A204.1 (cell line): ENCODE data around the gene FOXD2.

Experiments used
- FAIRE-seq: peaks from 2 replicates; lab custom pipeline; 2012; peaks lifted over from hg19 to GRCh38; lab: Jason Lieb, UNC

The FOXD2 gene

DNA sequence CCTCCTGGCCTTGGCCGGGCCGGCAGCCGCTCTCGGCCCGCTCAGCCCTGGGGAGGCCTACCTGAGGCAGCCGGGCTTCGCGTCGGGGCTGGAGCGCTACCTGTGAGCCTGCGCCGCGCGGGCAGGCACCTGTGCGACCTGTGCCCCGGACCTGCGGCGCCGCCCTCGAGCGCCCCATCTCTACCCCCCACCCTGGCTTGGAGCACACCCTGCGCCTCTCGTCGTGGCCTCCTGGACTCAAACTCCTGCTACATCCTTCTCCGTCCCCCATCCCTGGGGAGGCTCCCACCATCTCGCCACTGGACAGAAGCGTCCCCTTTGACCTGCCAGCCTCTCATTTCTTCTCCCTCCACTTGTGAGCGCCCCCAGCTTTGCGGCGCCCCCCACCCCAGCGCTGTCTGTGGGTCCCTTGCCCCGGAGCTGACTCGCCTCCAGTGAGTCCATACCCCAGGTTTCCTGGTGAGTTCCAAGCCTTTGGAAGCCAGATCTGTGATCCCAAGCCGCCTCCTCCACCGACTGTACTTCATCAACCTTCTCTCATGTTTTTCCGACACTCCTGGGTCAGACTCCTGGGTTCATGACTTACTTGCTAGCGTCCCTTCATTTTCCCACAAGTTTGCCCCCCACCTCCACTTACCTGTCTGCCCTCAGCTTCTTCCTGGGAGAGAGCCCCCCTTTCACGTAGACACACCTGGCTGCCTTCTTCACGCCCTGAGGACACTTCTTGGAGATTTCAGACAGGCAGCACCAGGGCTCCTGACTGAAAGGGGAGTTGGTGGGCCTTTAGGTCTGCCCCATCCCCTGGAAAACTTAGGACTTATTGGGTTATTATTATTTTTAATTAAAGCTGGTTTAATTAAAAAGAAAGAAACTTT, 20.4 kb upstream of the FOXD2 start:
- no peak for FAIRE-seq

DNA sequence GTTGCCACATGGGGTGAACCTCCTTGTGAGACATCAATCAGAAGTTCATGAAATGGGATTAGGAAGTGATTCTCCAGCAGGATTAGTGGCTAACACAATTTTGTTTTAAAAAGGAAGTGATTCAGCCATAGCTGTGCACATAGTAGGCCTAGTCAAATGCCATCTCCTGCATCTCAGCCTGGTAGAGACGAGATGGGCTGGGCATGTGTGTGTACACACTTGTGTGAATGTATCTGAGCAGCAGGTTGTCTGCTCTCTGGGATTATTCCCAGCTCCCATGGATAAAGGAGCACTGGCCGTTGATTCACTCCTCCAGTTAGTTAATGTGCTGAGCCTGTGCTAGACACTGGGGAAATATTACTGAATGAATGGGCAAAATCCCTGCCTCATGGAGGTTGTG, 19.7 kb upstream of the FOXD2 start:
- no peak for FAIRE-seq

DNA sequence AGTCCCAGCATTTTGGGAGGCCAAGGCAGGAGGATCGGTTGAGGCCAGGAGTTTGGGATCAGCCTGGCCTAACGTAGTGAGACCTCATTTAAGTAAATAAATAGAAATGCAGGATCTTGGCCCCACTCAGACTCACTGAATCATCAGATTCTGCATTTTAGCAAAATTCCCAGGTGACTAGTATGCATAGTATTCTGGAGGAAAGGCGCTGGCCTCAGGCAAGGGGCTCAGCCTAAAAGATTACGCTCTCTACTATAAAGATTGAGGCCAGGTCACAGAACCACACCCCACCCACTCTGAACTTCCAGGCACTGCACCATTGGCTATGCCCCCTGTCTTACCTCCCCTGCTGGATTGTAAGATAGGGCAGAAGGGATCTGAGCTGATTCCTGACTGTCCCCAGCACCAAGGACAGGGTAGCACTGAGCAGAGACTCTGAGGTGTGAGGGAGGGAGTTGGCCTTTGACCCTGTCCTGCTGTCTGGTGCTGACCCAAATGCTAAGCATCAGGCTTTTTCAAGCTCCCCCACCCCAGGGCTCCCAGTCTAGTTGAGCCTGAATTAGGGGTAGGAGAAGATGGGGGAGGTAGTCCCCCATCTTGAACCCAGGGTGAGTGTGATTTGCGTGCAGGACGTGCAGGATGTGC, 19.0 kb upstream of the FOXD2 start:
- FAIRE-seq, result no peak

DNA sequence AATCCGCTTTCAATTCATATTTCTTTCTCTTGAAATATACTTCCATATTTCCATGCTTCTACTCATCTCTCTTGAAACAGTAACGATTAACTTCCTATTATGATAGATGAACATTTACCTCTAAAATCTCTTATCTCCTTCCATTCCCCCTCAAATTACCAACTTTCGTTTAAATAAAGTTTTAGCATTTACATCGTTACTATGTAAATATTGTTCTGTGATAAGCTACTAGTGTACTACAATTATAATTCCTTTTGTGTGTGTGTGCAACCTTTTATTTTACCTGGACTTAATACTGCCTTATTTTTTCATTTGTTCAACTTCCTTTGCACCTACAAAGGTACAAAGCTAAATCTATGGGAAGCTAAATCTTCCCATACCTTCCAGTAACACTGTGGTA, 17.3 kb upstream of the FOXD2 start:
- FAIRE-seq, result no peak

DNA sequence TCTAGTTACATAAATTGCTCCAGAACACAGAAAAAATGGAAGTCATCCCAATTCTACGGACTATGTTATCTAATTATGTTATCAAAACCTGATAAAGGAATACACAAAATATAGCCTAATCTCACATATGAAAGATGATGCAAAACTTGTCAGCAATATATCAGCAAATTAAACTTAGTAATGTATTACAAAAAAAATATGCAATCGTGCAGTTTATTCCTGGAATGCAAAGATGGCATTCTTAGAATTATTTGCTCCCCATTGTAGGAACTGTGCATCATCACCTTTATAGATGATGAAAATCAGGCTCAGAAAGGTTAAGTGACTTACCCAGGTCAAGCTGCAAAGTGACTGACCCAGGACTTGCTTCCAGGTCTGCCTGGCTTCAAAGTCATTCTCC, 14.0 kb upstream of the FOXD2 start:
- FAIRE-seq, result no peak

DNA sequence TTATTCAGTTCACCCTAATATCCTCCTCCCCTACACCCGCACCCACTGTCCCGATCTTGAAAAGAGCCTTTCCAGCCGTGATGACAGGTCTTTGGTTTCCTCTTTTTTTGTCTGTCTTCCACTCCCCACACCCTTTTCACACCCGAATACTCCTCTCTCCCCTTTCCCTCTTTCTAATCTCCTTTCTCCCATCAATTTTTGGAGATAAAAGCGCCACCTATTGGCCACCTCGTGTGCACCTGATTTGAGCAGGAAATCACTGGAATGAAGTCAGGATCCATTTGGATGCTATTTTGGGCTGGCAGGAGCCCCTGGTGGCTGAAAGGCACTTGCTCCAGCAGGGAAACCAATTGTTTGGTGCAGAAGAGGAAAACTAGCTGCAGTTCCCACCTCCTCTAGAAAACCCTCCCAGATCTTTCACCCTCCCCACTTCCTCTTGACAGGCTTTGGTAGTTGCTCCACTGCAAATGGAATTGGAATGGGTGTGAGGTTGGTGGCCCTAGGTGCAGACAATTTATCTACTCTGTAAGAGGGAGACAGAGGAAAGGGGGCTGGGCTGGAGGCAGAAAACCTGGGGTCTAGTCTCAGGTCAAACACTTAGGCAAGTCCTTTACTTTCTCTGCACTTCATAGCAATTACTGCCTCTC, 13.4 kb upstream of the FOXD2 start:
- peak; percentile 86 for FAIRE-seq

DNA sequence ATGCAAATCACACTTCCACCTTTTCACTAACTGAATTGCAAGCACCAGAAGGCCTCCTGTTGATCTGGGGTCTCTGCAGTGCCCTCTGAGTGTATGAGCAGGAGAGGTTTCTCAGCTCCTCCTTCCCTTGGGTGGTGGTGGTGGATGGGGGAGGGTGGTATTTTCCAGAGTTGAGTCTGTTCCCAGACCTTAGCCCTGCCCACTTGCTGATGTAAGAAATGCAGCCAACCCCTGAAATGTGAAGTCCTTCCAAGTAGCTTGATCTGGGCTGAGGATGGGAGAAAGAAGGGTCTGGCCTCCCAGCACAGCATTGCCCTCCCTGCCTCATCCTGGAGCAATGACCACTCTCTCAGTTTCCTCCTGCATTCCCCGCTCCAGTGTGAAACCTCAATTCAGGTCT, 6.3 kb upstream of the FOXD2 start:
- no peak for FAIRE-seq

DNA sequence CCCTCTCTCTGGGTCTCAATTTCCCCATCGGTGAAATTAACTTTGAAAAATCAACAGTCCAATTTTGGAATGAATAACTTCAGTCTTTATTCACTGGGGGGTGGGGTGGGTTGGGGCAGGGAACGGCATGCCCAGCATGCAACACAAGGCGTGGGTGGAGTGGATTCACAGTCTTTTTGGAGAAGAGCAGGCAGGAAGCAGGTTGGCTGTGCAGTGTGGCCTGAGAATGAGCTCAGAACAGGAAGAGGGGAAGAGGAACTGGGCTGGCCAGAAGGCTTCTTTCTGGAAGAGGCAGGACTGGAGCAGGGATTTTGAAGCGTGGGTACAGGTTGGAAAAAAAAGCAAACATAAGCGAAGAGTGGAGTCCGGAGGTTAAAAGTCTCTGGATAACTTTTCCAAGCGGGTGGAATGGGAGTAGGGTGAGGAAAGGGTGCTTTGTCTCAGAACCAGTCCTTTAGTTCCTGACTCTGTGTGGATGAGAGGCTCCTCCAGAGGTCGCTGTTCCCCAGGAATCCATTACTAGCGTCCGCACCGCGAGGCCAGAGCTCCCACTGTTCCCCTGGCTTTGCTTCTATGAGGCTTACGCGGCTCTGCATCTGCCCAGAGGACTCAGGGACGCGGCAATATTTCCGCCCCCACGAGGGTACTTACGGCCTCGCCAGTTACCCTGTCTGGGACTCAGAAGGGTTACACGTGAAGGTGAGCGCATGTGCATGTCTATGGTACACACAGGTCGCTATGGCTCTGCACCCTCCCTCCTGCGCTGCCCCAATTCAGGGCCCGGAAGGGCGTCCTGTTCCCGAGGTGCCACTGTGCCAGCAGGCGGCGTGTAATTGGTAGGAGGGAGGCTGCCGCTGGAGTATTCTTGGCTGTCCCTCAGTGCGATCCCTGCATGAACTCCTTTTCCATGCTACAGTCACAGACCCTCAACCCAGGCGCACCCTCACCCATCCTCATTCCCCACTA, 5.5 kb upstream of the FOXD2 start:
- FAIRE-seq, result no peak

DNA sequence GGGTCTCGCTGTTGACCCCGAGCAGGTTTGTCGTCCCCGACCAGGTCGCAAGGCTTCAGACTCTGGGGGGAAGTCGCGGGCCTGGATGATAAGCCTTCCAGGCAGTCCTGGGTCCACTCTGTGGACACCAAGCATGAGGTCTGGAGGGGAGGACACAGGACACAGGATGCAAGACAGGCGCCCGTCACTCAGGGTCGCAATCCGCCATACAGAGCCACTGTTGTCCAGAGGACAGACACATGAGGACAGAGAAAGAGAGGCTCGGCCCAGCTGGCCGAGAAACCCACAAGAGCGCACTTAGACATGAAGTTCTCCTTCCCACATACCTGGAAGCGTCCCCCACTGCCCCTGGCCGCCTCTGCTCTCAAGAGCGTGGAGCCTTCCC, 4.8 kb upstream of the FOXD2 start:
- no peak for FAIRE-seq

DNA sequence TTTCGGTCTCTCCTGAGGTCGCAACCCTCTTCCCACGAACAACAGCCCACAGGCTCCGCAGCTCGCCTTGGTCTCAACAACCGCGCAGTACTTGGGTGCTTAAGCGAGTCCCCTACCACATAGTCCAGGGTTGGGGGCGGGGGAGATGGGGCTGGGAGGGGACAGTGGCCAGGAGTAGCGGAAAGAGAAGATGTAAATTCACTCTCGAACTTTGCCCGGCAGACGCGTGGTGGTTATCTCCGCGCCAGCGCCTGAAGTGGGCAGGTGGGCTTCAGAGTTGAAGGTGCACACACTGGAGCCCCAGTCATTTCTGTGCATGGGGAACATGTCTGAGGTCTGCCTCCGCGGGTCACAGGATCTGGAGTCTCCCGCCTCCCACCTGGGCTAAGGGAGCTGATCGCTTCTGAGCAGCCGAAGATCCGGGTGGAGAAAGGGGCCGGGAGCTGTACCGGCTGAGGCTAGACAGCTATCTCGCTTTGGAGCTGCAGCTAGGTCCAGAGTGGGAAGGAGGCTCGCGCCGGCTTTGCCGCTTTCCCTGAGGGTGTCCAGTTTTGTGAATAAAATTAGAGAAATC, 4.3 kb upstream of the FOXD2 start:
- FAIRE-seq, result no peak

DNA sequence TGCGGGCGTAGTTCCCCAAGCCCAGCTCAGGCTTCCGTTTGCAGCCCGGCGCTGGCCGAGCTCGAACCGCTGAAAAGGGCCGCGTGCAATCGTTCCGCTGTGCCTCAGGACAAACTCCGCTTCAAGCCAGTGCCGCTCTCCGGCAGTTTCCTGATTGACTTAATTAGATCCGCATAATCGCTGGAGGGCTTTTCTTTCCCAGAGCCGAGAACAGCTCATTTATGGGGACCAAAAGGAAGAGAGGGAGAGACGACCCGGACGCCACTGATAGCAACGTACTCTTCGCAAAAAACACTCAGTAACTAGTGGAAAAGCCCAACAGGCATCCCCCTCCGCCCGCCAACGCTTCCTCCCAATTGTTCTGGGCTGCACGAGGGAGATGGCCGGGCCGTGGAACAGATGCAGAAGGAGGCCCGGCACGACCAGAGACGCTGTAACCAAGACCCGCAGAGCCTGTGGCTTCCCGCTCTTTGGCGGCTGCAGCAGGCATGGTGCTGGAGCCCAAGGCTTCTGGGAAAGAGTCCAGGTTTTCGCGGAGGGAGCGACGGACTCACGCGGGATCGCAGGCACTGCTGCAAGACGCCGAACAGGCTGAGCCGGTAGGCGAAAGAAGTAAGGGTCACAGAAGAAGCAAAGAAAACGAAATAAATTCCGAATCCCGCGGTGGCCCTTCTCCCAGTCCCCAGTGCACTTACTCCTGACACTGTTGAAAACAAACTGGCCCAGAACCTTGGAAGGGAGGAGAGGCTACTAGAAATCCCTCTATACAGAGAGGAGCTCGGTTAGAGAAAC, 3.6 kb upstream of the FOXD2 start:
- no peak for FAIRE-seq

DNA sequence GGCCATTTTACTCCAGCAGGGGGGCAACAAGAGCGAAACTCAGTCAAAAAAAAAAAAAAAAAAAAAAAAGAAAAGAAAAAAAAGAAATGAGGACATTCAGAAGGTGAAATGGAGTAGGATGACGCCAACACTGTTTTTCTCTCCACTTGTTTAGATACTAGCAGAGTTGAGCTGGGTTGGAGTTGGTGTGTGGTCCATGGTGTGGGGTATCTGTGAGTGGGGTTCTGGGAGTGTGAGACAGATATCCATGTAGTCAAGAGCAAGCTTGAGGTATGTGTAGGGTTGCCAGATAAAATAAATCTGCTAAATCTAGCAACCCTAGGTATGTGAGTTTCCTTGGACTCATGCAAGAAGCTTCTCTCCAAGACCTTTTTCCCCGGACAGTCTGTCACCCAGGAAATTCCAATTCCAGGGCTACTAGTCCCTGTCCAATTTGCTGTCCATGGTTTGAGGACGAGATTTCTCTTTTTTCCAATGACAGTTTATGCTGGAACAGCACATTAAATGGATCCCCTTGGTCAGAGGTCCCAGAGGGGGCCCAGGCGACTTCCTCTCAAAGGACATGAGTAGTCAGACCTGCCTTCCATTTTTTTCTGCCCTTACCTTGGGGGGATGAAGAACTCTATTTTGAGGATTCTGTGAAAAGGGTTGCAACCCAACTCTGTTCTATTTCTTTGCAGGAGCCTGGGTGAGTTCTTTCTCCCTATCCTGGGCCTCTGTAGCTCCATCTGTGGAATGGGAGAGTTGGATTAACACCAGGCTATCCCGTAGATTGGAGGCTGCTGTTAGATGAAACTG, 2.1 kb upstream of the FOXD2 start:
- FAIRE-seq, result no peak

DNA sequence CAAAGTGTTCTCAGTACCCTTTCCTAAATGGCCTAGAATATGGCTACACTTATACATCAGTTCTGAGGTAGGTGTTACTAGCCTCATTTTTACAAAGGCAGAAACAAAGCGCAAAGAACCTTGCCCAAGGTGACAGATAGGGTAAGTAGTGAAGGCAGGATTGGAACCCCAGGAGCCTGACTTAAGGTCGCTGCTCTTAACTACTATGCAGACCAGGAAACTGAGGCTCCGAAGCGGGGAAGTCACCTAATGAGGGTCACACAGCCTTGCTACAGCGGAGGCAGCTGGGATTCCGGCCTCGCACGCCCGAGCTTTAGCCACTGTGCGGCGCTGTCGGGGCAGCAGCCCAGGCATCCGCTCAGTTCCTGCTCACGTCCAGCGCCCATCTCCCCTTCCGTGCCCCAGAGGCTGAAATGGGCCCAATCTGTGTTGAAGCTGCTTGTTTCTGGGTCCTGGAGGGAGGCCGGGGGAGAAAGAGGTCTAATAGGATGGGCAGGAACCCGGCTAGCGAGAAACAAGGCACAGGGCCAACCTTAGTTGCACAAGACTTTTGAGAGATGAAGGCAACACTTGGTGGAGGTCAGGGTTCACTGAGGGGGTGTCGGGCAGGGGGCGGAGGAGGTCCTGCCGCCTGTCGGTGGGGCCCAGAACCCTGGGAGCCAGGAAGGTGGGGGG, 1.4 kb upstream of the FOXD2 start:
- peak; percentile 19 for FAIRE-seq

DNA sequence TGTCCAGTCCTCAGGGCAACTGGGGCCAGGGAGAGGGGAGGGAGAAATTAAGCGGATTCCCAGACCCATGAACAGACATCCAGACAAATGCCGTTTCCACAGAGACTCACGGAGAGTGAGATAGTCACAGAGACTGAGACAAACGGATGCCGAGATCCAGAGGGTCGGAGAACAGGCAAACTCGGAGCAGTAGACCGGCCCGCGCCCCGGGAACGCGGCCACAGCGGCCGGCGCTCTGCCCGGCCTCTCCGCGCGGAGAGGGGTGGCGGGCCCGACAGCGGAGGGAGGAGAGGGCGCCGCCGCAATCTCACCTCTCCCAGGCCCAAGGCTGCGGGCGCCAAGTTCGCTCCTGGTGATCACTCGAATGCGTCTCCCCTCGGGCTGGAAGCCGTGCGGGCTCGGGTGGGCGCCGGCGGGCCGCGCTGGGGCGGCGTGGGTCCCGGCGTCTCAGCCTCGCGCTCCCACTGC, 831 bp upstream of the FOXD2 start:
- no peak for FAIRE-seq

DNA sequence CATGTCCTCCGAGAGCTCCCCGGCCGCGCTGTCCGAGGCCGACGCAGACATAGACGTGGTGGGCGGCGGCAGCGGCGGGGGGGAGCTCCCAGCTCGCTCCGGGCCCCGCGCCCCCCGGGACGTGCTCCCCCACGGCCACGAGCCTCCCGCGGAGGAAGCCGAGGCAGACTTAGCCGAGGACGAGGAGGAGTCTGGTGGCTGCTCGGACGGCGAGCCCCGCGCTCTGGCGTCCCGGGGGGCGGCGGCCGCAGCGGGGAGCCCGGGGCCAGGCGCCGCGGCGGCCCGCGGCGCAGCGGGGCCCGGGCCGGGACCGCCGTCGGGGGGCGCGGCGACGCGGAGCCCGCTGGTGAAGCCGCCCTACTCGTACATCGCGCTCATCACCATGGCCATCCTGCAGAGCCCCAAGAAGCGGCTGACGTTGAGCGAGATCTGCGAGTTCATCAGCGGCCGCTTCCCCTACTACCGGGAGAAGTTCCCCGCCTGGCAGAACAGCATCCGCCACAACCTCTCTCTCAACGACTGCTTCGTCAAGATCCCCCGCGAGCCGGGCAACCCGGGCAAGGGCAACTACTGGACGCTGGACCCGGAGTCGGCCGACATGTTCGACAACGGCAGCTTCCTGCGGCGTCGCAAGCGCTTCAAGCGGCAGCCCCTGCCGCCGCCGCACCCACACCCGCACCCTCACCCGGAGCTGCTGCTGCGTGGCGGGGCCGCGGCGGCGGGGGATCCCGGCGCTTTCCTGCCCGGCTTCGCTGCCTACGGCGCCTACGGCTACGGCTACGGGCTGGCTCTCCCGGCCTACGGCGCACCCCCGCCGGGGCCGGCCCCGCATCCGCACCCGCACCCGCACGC, 547 bp downstream of the FOXD2 start:
- FAIRE-seq, result no peak

DNA sequence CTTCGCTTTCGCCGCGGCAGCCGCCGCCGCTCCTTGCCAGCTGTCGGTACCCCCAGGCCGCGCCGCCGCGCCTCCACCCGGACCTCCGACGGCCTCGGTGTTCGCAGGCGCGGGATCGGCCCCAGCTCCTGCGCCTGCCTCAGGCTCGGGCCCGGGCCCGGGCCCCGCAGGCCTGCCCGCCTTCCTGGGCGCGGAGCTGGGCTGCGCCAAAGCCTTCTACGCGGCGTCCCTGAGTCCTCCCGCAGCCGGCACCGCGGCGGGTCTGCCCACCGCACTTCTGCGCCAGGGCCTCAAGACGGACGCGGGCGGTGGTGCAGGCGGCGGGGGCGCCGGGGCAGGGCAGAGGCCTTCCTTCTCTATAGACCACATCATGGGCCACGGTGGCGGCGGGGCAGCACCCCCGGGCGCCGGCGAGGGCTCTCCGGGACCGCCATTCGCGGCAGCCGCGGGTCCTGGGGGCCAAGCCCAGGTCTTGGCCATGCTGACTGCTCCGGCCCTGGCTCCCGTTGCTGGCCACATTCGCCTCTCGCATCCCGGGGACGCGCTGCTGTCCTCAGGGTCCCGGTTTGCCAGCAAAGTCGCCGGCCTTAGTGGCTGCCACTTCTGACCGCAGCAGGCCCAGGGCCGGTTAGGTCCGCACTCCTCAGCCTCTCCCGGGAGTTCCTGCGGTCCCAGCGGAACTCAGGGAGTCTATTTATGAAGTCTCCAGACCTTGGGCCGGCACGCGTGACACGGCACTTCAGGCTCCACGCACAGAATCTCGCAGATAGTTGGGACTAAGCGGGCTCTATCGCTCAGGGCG, 1.4 kb downstream of the FOXD2 start:
- no peak for FAIRE-seq

DNA sequence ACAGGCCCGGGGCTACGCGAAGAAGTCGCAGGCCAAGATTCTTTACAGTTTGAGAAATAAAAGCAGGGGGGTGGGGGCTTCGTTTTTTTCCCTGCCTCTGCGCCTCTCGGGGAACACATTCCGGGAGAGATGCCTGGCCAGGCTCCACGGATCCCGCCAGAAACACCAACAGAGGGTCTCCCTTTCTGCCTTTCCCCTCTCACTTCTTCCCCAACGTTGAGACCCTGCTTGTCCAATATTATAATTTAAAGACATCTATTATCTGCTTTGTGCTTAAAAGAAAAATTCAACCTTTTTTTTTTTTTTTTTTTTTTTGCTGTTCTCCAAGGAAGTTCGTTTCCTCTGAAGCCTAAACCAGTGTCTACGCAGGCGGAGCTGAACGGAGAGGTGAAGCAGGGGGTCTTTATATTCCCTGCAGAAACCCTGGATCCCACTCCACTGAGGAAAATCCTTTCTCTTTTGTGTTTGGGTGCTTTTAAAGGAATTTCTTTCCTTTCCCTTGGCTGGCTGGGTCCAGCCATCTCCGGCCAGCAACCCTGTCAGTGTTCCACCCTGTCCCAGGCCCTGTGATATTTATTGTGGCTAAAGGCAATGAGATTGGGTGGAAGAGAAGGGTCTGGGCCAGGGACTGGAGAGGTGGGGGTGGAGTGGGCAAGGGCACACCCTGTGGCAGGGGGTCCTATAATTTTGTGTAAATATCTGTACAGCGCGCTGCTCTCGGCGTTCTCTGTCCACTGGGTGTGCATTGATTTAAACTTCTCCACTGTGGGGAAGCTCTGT, 2.2 kb downstream of the FOXD2 start:
- no peak for FAIRE-seq
